Measurements from ENCODE around the gene PHF1.
"Not testable (repeated sequence)": the region's sequence is repeated elsewhere in the genome, so short reads cannot be mapped to it uniquely, and the experiment has no call there.

Gene PHF1

GRCh38 chr6:33391922-33392594, 18.8 kb upstream of the PHF1 start:
- peak; percentile 72 for DNase-seq

GRCh38 chr6:33392595-33392948, 18.2 kb upstream of the PHF1 start:
- DNase-seq: no peak

GRCh38 chr6:33392979-33393378, 17.8 kb upstream of the PHF1 start:
- DNase-seq: no peak

GRCh38 chr6:33397541-33397940, 13.3 kb upstream of the PHF1 start:
- no peak for DNase-seq

- not testable (repeated sequence) for DNase-seq
These were observed 12.2 kb upstream of the PHF1 start for GRCh38 chr6:33398601-33399000.

GRCh38 chr6:33399881-33400280, 10.9 kb upstream of the PHF1 start:
- not testable (repeated sequence) for DNase-seq

- DNase-seq: no peak
These were observed 5.9 kb upstream of the PHF1 start for GRCh38 chr6:33404884-33405283.

- DNase-seq: no peak
These were observed 5.4 kb upstream of the PHF1 start for GRCh38 chr6:33405386-33405940.

GRCh38 chr6:33406126-33406525, 4.7 kb upstream of the PHF1 start:
- DNase-seq: no peak

GRCh38 chr6:33407132-33407718, 3.6 kb upstream of the PHF1 start:
- no peak for DNase-seq

GRCh38 chr6:33410050-33410710, 634 bp upstream of the PHF1 start:
- peak; percentile 99 for DNase-seq

- DNase-seq: no peak
These were observed 805 bp downstream of the PHF1 start for GRCh38 chr6:33411632-33412005.

GRCh38 chr6:33412140-33413009, 1.6 kb downstream of the PHF1 start:
- DNase-seq: no peak

- DNase-seq: no peak
These were observed 2.7 kb downstream of the PHF1 start for GRCh38 chr6:33413241-33414120.

GRCh38 chr6:33414592-33415271, 3.9 kb downstream of the PHF1 start:
- no peak for DNase-seq

GRCh38 chr6:33415831-33416230, 5.0 kb downstream of the PHF1 start:
- DNase-seq: no peak

- DNase-seq: peak; percentile 75
These were observed 5.7 kb downstream of the PHF1 start for GRCh38 chr6:33416386-33417127.

GRCh38 chr6:33417128-33417902, 6.5 kb downstream of the PHF1 start:
- DNase-seq: peak; percentile 30

- DNase-seq: peak; percentile 100
These were observed 7.3 kb downstream of the PHF1 start, which contains the start of gene CUTA for GRCh38 chr6:33417903-33418689. Gene CUTA, minus strand, starts transcription at chr6:33418107. Its CDS starts 107 bp downstream, at chr6:33418000.
